Lower leg skin (tissue), 4 donors: ENCODE results near the gene CCT6A. TPM values are rescaled to one million over a fixed set of nuclear protein-coding genes. Genes with fewer than 3 reads are reported as not detected.
"Not testable (repeated sequence)": the region's sequence is repeated elsewhere in the genome, so short reads cannot be mapped to it uniquely, and the experiment has no call there.

ENCODE experiments used
- DNase-seq, 2 donors: peaks; one replicate each; pipeline ENCODE4 v3.0.0-alpha.2; 2019; ENCODE audit warnings: low spot score in 2 of 2
- H3K4me3 ChIP-seq: fragments of 200-600 bp; sonication (generic); 2 replicates; pipeline ENCODE4 v1.5.1; 2017; ENCODE audit warnings: mild to moderate bottlenecking, low read depth; ENCODE audit not compliant: poor library complexity, severe bottlenecking
- CTCF ChIP-seq, 3 donors: fragments of 450-650 bp; IDR thresholded peaks; one replicate each; pipeline ENCODE4 v1.5.1; 2016; ENCODE audit warnings: antibody characterized with exemption in 3 of 3, mild to moderate bottlenecking in 3 of 3, moderate library complexity in 2 of 3
- POLR2A ChIP-seq, 2 donors: fragments of 450-650 bp; IDR thresholded peaks; one replicate each; pipeline ENCODE4 v1.6.1; 2016 to 2017; ENCODE audit warnings: antibody characterized with exemption in 2 of 2, mild to moderate bottlenecking in 1 of 2, moderate library complexity in 1 of 2
- WGBS, 2 donors: methylation state at CpG; one replicate each; pipeline ENCODE4 v1.1.5; 2018; 5-methylcytosine and 5-hydroxymethylcytosine counted together
- intact Hi-C: fragments of 100-400 bp; cut with DNase I; formaldehyde crosslinking; loops from one replicate; pipeline ENCODE4 v1.15.0; 2023; ENCODE audit warnings: low total_unique reads
- total RNA-seq, 4 donors: library from RNA; depleted of rRNA; stranded (reverse); fragments of >200 nt; gene quantifications; one replicate each; pipeline ENCODE4 v1.1.0, GENCODE V29; 2016

Gene CCT6A
- total RNA-seq, 4 donors from 2014 or later: 56.9 to 79.2 (median 70.4) TPM

- intact Hi-C loops: no loop called here
- 91 to 92% methylated on average over 29 of the region's 29 CpGs for WGBS, 2 donors
- no peak for TF ChIP-seq POLR2A (IDR thresholded peaks at IDR 0.05)
- TF ChIP-seq CTCF (IDR thresholded peaks at IDR 0.05): no peak
- DNase-seq: no peak
- H3K4me3 ChIP-seq: no peak overlapping the region
These were observed 30.2 kb downstream of the CCT6A start for GRCh38 chr7:56081626-56082340.

- 52% methylated on average over 13 of the region's 13 CpGs for WGBS, 2 donors
- intact Hi-C loops: no loop called here
- DNase-seq: no peak
- no peak for TF ChIP-seq POLR2A (IDR thresholded peaks at IDR 0.05)
- TF ChIP-seq CTCF (IDR thresholded peaks at IDR 0.05): no peak
- no peak overlapping the region for H3K4me3 ChIP-seq
These were observed 31.7 kb downstream of the CCT6A start for GRCh38 chr7:56083150-56083785.

- WGBS, 2 donors: 94 to 95% methylated on average over 7 of the region's 7 CpGs
These were observed 35.2 kb downstream of the CCT6A start for GRCh38 chr7:56086761-56087160.

GRCh38 chr7:56087445-56087844 lies 35.9 kb downstream of the CCT6A start:
- 93 to 95% methylated on average over 3 to 16 of the region's 16 CpGs for WGBS, 2 donors
- TF ChIP-seq POLR2A (IDR thresholded peaks at IDR 0.05) (no peak), CTCF (IDR thresholded peaks at IDR 0.05) (no peak)
- intact Hi-C loops: no loop called here

More at GRCh38 chr7:56086761-56087160, 35.2 kb downstream of the CCT6A start:
- TF ChIP-seq POLR2A (IDR thresholded peaks at IDR 0.05) (no peak), CTCF (IDR thresholded peaks at IDR 0.05) (no peak)
- DNase-seq: no peak
- intact Hi-C loops: no loop called here
- H3K4me3 ChIP-seq: no peak overlapping the region

GRCh38 chr7:56091591-56091990 lies 40.0 kb downstream of the CCT6A start:
- no peak for TF ChIP-seq CTCF (IDR thresholded peaks at IDR 0.05)
- no peak for TF ChIP-seq POLR2A (IDR thresholded peaks at IDR 0.05)
- peak in 1 of 2 donors; percentile 84 for DNase-seq
- 48 to 64% methylated on average over 3 of the region's 3 CpGs for WGBS, 2 donors
- intact Hi-C loops: no loop called here
- H3K4me3 ChIP-seq: no peak overlapping the region

More at GRCh38 chr7:56087445-56087844, 35.9 kb downstream of the CCT6A start:
- H3K4me3 ChIP-seq: no peak overlapping the region
- no peak for DNase-seq

GRCh38 chr7:56092388-56092787 lies 40.8 kb downstream of the CCT6A start:
- DNase-seq: not testable (repeated sequence)

More at GRCh38 chr7:56092388-56092787, 40.8 kb downstream of the CCT6A start:
- H3K4me3 ChIP-seq, intact Hi-C loops: not testable (repeated sequence)
- 20 to 35% methylated on average over 6 of the region's 6 CpGs for WGBS, 2 donors
